Spleen (tissue), 11 donors: Measurements from ENCODE around the gene PADI4. TPM values are rescaled to one million over a fixed set of nuclear protein-coding genes. Genes with fewer than 3 reads are reported as not detected.

Experiments
- DNase-seq: peaks from one replicate; pipeline ENCODE4 v3.0.0-alpha.2; 2020
- H3K27ac ChIP-seq, 8 donors: fragments of 200-600 bp; sonication (generic) in 7 of 8; 1 replicate in 4 of 8; 2 replicates in 4 of 8; pipeline versions ENCODE4 v1.5.0 to v1.8.0; 2016 to 2021; ENCODE audit warnings: inconsistent platforms in 4 of 8, mild to moderate bottlenecking in 4 of 8, moderate library complexity in 1 of 8
- H3K27me3 ChIP-seq, 7 donors: fragments of 200-600 bp; sonication (generic) in 6 of 7; replicated peaks in 1 of 7; 1 replicate in 4 of 7; 2 replicates in 3 of 7; pipeline versions ENCODE4 v1.5.0 to v1.8.0; 2016 to 2021; ENCODE audit warnings: inconsistent platforms in 3 of 7, mild to moderate bottlenecking in 1 of 7
- H3K36me3 ChIP-seq, 6 donors: fragments of 200-600 bp; sonication (generic) in 5 of 6; 1 replicate in 4 of 6; 2 replicates in 2 of 6; pipeline versions ENCODE4 v1.5.0 to v1.8.0; 2016 to 2021; ENCODE audit warnings: inconsistent platforms in 2 of 6
- H3K4me1 ChIP-seq, 6 donors: fragments of 200-600 bp; sonication (generic) in 5 of 6; 1 replicate in 3 of 6; 2 replicates in 3 of 6; pipeline versions ENCODE4 v1.5.0 to v1.8.0; 2016 to 2021; ENCODE audit warnings: inconsistent platforms in 3 of 6
- H3K4me3 ChIP-seq, 8 donors: fragments of 200-600 bp; sonication (generic) in 7 of 8; 1 replicate in 4 of 8; 2 replicates in 4 of 8; pipeline versions ENCODE4 v1.5.0 to v1.8.0; 2016 to 2021; ENCODE audit warnings: inconsistent platforms in 4 of 8, mild to moderate bottlenecking in 4 of 8, moderate library complexity in 2 of 8
- H3K9me3 ChIP-seq, 8 donors: fragments of 200-600 bp; sonication (generic) in 7 of 8; 1 replicate in 4 of 8; 2 replicates in 4 of 8; pipeline versions ENCODE4 v1.5.0 to v1.8.0; 2016 to 2021; ENCODE audit warnings: inconsistent platforms in 4 of 8
- POLR2A ChIP-seq, 3 donors: fragments of 450-650 bp; IDR thresholded peaks; one replicate each; pipeline ENCODE4 v1.5.1; 2017; ENCODE audit warnings: antibody characterized with exemption in 3 of 3, mild to moderate bottlenecking in 1 of 3
- POLR2AphosphoS5 ChIP-seq, 3 donors: sonication (generic); formaldehyde crosslinking; IDR thresholded peaks; one replicate each; pipeline ENCODE4 v1.5.1; 2017; ENCODE audit warnings: antibody characterized with exemption in 3 of 3
- WGBS, 5 donors: extraction: QIAGEN DNeasy Blood & Tissue Kit in 3 of 5; methylation state at CpG; one replicate each; pipeline versions ENCODE4 v1.1.5 to v1.1.7; 2013 to 2018; 5-methylcytosine and 5-hydroxymethylcytosine counted together
- intact Hi-C: fragments of 100-400 bp; cut with DNase I; formaldehyde crosslinking; loops from one replicate; pipeline ENCODE4 v1.15.0; 2023; ENCODE audit warnings: low total_unique reads
- polyA plus RNA-seq, 3 donors: library from polyadenylated mRNA; stranded (reverse); fragments of 200-250 nt; gene quantifications; one replicate each; pipeline ENCODE4 v1.2.1, GENCODE V29; 2013
- total RNA-seq, 7 donors: library from RNA; depleted of rRNA in 3 of 7; stranded (reverse); fragments of >200 nt in 3 of 7; fragmentation: NEBNext Ultra II Directional in 4 of 7; extraction: Animal tissue kit (Norgen Biotek cat#: 25700) in 4 of 7; gene quantifications; one replicate each; pipeline versions ENCODE4 v1.1.0 to v1.2.1, GENCODE V29; 2016 to 2021
- TF ChIP-seq, protein P1 (sequence below), 11 experiments: fragments of 200-600 bp in 7 of 11; fragments of 450-650 bp in 4 of 11; sonication (generic) in 4 of 11; IDR thresholded peaks in 8 of 11; conservative IDR thresholded peaks in 3 of 11; 1 replicate in 7 of 11; 2 replicates in 4 of 11; pipeline versions ENCODE4 v1.4.0 to v1.8.0; 2016 to 2021; ENCODE audit warnings: antibody characterized with exemption in 11 of 11, inconsistent platforms in 4 of 11, mild to moderate bottlenecking in 1 of 11
- donor health status: healthy with polysubstance abuse.
- donor health status: DM: no; HTN: no; CAD: no; lungs with moderate emphysema.
- donor health status: DM: no; HTN: no; CAD: no.
- donor health status: Bipolar disorder and iron deficiency.
- donor health status: healthy.
- donor health status: DM: no; HTN: no; CAD: no.
- donor health status: DM: yes; HTN: yes; CAD: no.

The PADI4 gene
- total and polyA plus RNA-seq, 10 donors, result 5.1 to 122 (median 19.8) TPM

GRCh38 chr1:17273096-17273495 lies 34.9 kb upstream of the PADI4 start:
- TF ChIP-seq POLR2AphosphoS5 (IDR thresholded peaks at IDR 0.05) (no peak), POLR2A (IDR thresholded peaks at IDR 0.05) (no peak)
- TF ChIP-seq, protein P1, sequence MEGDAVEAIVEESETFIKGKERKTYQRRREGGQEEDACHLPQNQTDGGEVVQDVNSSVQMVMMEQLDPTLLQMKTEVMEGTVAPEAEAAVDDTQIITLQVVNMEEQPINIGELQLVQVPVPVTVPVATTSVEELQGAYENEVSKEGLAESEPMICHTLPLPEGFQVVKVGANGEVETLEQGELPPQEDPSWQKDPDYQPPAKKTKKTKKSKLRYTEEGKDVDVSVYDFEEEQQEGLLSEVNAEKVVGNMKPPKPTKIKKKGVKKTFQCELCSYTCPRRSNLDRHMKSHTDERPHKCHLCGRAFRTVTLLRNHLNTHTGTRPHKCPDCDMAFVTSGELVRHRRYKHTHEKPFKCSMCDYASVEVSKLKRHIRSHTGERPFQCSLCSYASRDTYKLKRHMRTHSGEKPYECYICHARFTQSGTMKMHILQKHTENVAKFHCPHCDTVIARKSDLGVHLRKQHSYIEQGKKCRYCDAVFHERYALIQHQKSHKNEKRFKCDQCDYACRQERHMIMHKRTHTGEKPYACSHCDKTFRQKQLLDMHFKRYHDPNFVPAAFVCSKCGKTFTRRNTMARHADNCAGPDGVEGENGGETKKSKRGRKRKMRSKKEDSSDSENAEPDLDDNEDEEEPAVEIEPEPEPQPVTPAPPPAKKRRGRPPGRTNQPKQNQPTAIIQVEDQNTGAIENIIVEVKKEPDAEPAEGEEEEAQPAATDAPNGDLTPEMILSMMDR (IDR thresholded peaks at IDR 0.05 in 8 of 11, conservative IDR thresholded peaks at IDR 0.05 in 3 of 11), result no peak
- 61 to 85% (median 81%) methylated on average over 10 to 13 of the region's 13 CpGs for WGBS, 5 donors
- H3K27ac ChIP-seq, result no peak overlapping the region
- peak; percentile 59 for DNase-seq
- H3K36me3 ChIP-seq, result no peaks in the 10 kb centered on the region
- no peaks in the 10 kb centered on the region for H3K9me3 ChIP-seq
- no peak overlapping the region for H3K4me3 ChIP-seq
- intact Hi-C loops, result no loop called here
- H3K27me3 ChIP-seq, result peaks cover 0 to 38% (median 0%) of the 10 kb centered on the region in 7 donors
- peaks cover 0 to 21% (median 0%) of the 10 kb centered on the region in 6 donors for H3K4me1 ChIP-seq

- WGBS, 5 donors, result 41 to 59% (median 56%) methylated on average over 13 to 15 of the region's 15 CpGs
- Histone ChIP-seq H3K27me3 (peaks cover 0 to 45% (median 0%) of the 10 kb centered on the region in 7 donors), H3K9me3 (no peaks in the 10 kb centered on the region), H3K27ac (no peak overlapping the region), H3K36me3 (no peaks in the 10 kb centered on the region), H3K4me3 (no peak overlapping the region), H3K4me1 (peaks cover 0 to 21% (median 0%) of the 10 kb centered on the region in 6 donors)
- DNase-seq, result peak; percentile 82
- no peak for TF ChIP-seq POLR2AphosphoS5 (IDR thresholded peaks at IDR 0.05)
- TF ChIP-seq, protein P1 (IDR thresholded peaks at IDR 0.05 in 8 of 11, conservative IDR thresholded peaks at IDR 0.05 in 3 of 11), result peak in 8 of 11 experiments; percentile 10 to 79 (median 56)
- intact Hi-C loops, result no loop called here
These were observed 33.5 kb upstream of the PADI4 start for GRCh38 chr1:17274186-17275170.

DNA sequence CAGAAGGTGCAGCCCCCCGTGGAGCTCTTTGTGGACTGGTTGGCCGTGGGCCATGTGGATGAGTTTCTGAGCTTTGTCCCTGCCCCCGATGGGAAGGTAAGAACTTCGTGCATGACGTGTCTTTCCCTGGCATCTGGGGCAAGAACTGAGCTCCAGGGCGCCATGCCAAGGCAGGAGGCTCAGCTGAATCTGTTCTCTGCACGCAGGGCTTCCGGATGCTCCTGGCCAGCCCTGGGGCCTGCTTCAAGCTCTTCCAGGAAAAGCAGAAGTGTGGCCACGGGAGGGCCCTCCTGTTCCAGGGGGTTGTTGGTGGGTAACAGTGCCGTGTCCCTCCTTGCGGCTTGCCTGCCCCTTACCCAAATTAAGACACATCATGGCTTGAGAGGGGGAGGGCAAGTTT lies 31.4 kb upstream of the PADI4 start:
- Histone ChIP-seq H3K4me3 (no peak overlapping the region), H3K4me1 (peaks cover 0 to 30% (median 0%) of the 10 kb centered on the region in 6 donors), H3K27me3 (peaks cover 0 to 55% (median 0%) of the 10 kb centered on the region in 7 donors), H3K9me3 (no peaks in the 10 kb centered on the region), H3K36me3 (no peaks in the 10 kb centered on the region), H3K27ac (peak overlapping the region in 2 of 8 donors; percentile 16 to 56)
- TF ChIP-seq POLR2A (IDR thresholded peaks at IDR 0.05), result no peak
- TF ChIP-seq, protein P1 (IDR thresholded peaks at IDR 0.05 in 8 of 11, conservative IDR thresholded peaks at IDR 0.05 in 3 of 11), result no peak
- TF ChIP-seq POLR2AphosphoS5 (IDR thresholded peaks at IDR 0.05), result no peak
- intact Hi-C loops, result no loop called here
- WGBS, 5 donors, result 7 to 30% (median 21%) methylated on average over 11 of the region's 11 CpGs
- peak; percentile 81 for DNase-seq
